ENCODE measurements around the gene B4GALT5. TPM values are rescaled to one million over a fixed set of nuclear protein-coding genes. Genes with fewer than 3 reads are reported as not detected.

B4GALT5 gene
- total RNA-seq, 1 donor from 2014 or later = 39.6 TPM

GRCh38 chr20:49687595-49688567 is 25.8 kb downstream of the B4GALT5 start:
- intact Hi-C loops (cut with DNase I) = no loop called here
- ATAC-seq (ENCODE audit: poor library complexity) (no peak), DNase-seq (no peak)

- DNase-seq = no peak
- intact Hi-C loops (cut with DNase I) = no loop called here
- ATAC-seq (ENCODE audit: poor library complexity) = peak; percentile 47
Measured at GRCh38 chr20:49685809-49686208, 27.9 kb downstream of the B4GALT5 start.

- DNase-seq (no peak), ATAC-seq (ENCODE audit: poor library complexity) (peak; percentile 58)
- intact Hi-C loops (cut with DNase I) = no loop called here
Measured at GRCh38 chr20:49685161-49685601, 28.5 kb downstream of the B4GALT5 start.

- DNase-seq (no peak), ATAC-seq (ENCODE audit: poor library complexity) (no peak)
- intact Hi-C loops (cut with DNase I) = no loop called here
Measured at GRCh38 chr20:49684335-49684997, 29.2 kb downstream of the B4GALT5 start.

- no peak for DNase-seq
- ATAC-seq (ENCODE audit: poor library complexity) = no peak
- intact Hi-C loops (cut with DNase I) = no loop called here
Measured at GRCh38 chr20:49682798-49683197, 30.9 kb downstream of the B4GALT5 start.

- no peak for ATAC-seq (ENCODE audit: poor library complexity)
- no peak for DNase-seq
- intact Hi-C loops (cut with DNase I) = no loop called here
Measured at GRCh38 chr20:49682278-49682677, 31.4 kb downstream of the B4GALT5 start.

GRCh38 chr20:49681850-49682216 is 31.8 kb downstream of the B4GALT5 start:
- intact Hi-C loops (cut with DNase I) = no loop called here
- ATAC-seq (ENCODE audit: poor library complexity) (no peak), DNase-seq (no peak)

- intact Hi-C loops (cut with DNase I) = no loop called here
- DNase-seq = no peak
- ATAC-seq (ENCODE audit: poor library complexity) = no peak
Measured at GRCh38 chr20:49680484-49680883, 33.2 kb downstream of the B4GALT5 start.

GRCh38 chr20:49679634-49680033 is 34.0 kb downstream of the B4GALT5 start:
- no peak for ATAC-seq (ENCODE audit: poor library complexity)
- no peak for DNase-seq
- intact Hi-C loops (cut with DNase I) = no loop called here

GRCh38 chr20:49677777-49678758 is 35.6 kb downstream of the B4GALT5 start:
- intact Hi-C loops (cut with DNase I) = no loop called here
- ATAC-seq (ENCODE audit: poor library complexity) = peak; percentile 52
- no peak for DNase-seq

- intact Hi-C loops (cut with DNase I) = no loop called here
- DNase-seq (no peak), ATAC-seq (ENCODE audit: poor library complexity) (peak; percentile 40)
Measured at GRCh38 chr20:49676581-49677291, 36.9 kb downstream of the B4GALT5 start.

GRCh38 chr20:49675368-49676151 is 38.1 kb downstream of the B4GALT5 start:
- DNase-seq (no peak), ATAC-seq (ENCODE audit: poor library complexity) (no peak)
- intact Hi-C loops (cut with DNase I) = no loop called here

GRCh38 chr20:49674383-49675352 is 39.0 kb downstream of the B4GALT5 start:
- intact Hi-C loops (cut with DNase I) = no loop called here
- DNase-seq = no peak
- ATAC-seq (ENCODE audit: poor library complexity) = no peak

GRCh38 chr20:49672096-49672664 is 41.5 kb downstream of the B4GALT5 start:
- ATAC-seq (ENCODE audit: poor library complexity) = no peak
- intact Hi-C loops (cut with DNase I) = no loop called here

GRCh38 chr20:49671433-49671832 is 42.2 kb downstream of the B4GALT5 start:
- ATAC-seq (ENCODE audit: poor library complexity) (no peak), DNase-seq (no peak)
- intact Hi-C loops (cut with DNase I) = no loop called here

More at GRCh38 chr20:49672096-49672664, 41.5 kb downstream of the B4GALT5 start:
- DNase-seq = no peak

GRCh38 chr20:49669601-49670189 is 44.0 kb downstream of the B4GALT5 start:
- ATAC-seq (ENCODE audit: poor library complexity) = no peak
- intact Hi-C loops (cut with DNase I) = no loop called here

More at GRCh38 chr20:49669601-49670189, 44.0 kb downstream of the B4GALT5 start:
- no peak for DNase-seq
